Mucosa of stomach (tissue), 1 donor: Measurements from ENCODE around the gene CRYGS.
"Not testable (repeated sequence)": the region's sequence is repeated elsewhere in the genome, so short reads cannot be mapped to it uniquely, and the experiment has no call there.

ENCODE experiments used
- H3K27me3 ChIP-seq: one replicate; pipeline ENCODE4 v1.7.0; 2013; ENCODE audit warnings: mild to moderate bottlenecking, low read length; ENCODE audit not compliant: control insufficient read depth, insufficient read depth
- H3K36me3 ChIP-seq: one replicate; pipeline ENCODE4 v1.7.0; 2013; ENCODE audit warnings: low read length; ENCODE audit not compliant: control insufficient read depth, insufficient read depth
- H3K4me1 ChIP-seq: one replicate; pipeline ENCODE4 v1.7.0; 2013; ENCODE audit warnings: mild to moderate bottlenecking, low read length; ENCODE audit not compliant: control insufficient read depth, insufficient read depth
- H3K4me3 ChIP-seq: one replicate; pipeline ENCODE4 v1.7.0; 2013; ENCODE audit warnings: low read length
- H3K9ac ChIP-seq: one replicate; pipeline ENCODE4 v1.7.0; 2013; ENCODE audit warnings: mild to moderate bottlenecking, low read length, moderate library complexity
- H3K9me3 ChIP-seq: one replicate; pipeline ENCODE4 v1.7.0; 2013; ENCODE audit warnings: mild to moderate bottlenecking, low read length, moderate library complexity; ENCODE audit not compliant: control insufficient read depth
- donor health status: Pancreatic carcinoma.

Gene CRYGS

GRCh38 chr3:186544281-186544680, at the start of gene CRYGS:
CRYGS (minus strand) TSS chr3:186544380; CDS start chr3:186544326, 54 bp downstream.
- no peaks in the 10 kb centered on the region for H3K36me3 ChIP-seq
- H3K9ac ChIP-seq: no peak within 1 kb of the TSS
- no peaks in the 10 kb centered on the region for H3K9me3 ChIP-seq
- no peaks in the 10 kb centered on the region for H3K4me1 ChIP-seq
- H3K4me3 ChIP-seq: no peak within 1 kb of the TSS
- no peaks in the 10 kb centered on the region for H3K27me3 ChIP-seq

- Histone ChIP-seq H3K4me3 (no peak overlapping the region), H3K4me1 (peaks cover 5% of the 10 kb centered on the region), H3K9ac (no peak overlapping the region), H3K36me3 (no peaks in the 10 kb centered on the region), H3K27me3 (no peaks in the 10 kb centered on the region), H3K9me3 (no peaks in the 10 kb centered on the region)
Observed at GRCh38 chr3:186593862-186594261, 49.7 kb upstream of the CRYGS start.

- Histone ChIP-seq H3K9ac (no peak overlapping the region), H3K4me1 (peaks cover 5% of the 10 kb centered on the region)
Observed at GRCh38 chr3:186592682-186593081, 48.5 kb upstream of the CRYGS start.

GRCh38 chr3:186590580-186591295, 46.6 kb upstream of the CRYGS start:
- Histone ChIP-seq H3K9ac (no peak overlapping the region), H3K4me3 (no peak overlapping the region), H3K36me3 (no peaks in the 10 kb centered on the region), H3K4me1 (peaks cover 5% of the 10 kb centered on the region), H3K9me3 (no peaks in the 10 kb centered on the region), H3K27me3 (no peaks in the 10 kb centered on the region)

More at GRCh38 chr3:186592682-186593081, 48.5 kb upstream of the CRYGS start:
- no peak overlapping the region for H3K4me3 ChIP-seq
- H3K27me3 ChIP-seq: no peaks in the 10 kb centered on the region
- H3K9me3 ChIP-seq: no peaks in the 10 kb centered on the region
- H3K36me3 ChIP-seq: no peaks in the 10 kb centered on the region

DNA sequence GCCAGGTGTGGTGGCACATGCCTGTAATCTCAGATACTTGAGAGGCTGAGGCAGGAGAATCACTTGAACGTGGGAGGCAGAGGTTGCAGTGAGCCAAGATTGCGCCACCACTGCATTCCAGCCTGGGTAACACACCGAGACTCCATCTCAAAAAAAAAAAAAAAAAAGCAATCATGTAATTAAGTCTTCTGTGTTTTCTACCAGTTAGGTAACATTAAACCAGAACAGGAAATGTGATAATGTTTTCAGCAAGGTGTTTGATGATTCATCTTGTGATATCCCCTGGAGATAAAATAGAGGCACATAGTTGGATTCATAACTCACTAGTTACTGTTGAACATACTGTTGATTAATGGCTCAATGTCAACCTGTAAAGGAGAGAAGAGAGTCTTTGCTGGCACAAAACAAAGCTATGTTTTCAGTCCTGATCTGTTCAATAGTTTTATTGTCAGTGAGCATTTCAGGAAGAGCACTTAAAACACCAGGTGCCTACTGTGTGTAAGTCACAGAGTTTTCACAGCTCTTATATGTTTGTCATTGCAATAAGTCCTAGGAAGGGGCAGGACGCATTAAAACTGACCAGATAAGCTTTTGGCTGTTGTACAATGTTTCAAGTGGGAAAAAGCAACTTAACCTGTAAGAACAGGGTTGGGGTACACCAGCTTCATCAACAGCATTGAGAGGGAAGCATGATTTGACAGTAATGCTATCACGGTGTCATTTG, 45.8 kb upstream of the CRYGS start:
- Histone ChIP-seq H3K4me1 (peaks cover 5% of the 10 kb centered on the region), H3K36me3 (no peaks in the 10 kb centered on the region), H3K9me3 (no peaks in the 10 kb centered on the region), H3K9ac (no peak overlapping the region), H3K4me3 (no peak overlapping the region), H3K27me3 (no peaks in the 10 kb centered on the region)

DNA sequence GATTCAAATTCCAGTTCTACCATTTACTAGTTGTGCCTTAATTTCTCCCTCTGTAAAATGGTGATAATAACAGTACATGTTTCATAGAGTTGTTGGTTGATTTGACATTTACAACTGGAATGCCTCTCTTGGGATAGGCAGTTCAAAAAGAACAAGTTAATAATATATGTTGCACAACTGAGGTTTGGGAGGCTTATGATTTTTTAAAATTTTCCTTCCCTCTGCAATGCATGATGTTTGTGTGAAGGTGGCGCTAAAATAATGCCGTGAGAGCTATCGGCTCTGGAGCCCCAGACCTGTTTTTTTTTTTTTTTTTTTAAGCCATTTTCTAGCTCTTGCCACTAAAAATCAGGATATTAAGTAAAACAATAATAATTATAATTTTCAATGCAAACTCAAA, 44.9 kb upstream of the CRYGS start:
- Histone ChIP-seq H3K4me1 (peaks cover 5% of the 10 kb centered on the region), H3K27me3 (no peaks in the 10 kb centered on the region), H3K9ac (no peak overlapping the region), H3K9me3 (no peaks in the 10 kb centered on the region), H3K4me3 (no peak overlapping the region), H3K36me3 (no peaks in the 10 kb centered on the region)

DNA sequence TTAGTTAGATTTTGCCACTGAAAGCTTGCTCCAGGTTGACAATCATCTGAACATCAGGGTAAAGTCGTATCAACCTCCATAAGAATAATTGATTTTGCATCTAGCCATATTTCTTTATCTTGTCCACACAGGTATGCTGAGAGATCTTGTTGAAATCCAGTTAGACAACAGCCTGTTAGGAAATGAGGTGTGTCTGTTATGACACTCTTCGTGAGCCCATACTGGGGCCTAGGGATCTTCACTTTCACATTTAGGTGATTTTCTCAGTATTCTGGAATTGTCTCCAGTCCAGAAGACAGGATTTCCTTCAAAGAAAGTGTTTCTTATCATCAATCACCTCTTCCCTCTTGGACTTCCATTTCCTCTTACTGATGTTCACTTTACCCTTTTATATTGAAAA, 44.5 kb upstream of the CRYGS start:
- H3K4me1 ChIP-seq: peaks cover 5% of the 10 kb centered on the region
- no peak overlapping the region for H3K4me3 ChIP-seq
- no peaks in the 10 kb centered on the region for H3K27me3 ChIP-seq
- no peak overlapping the region for H3K9ac ChIP-seq
- H3K36me3 ChIP-seq: no peaks in the 10 kb centered on the region
- no peaks in the 10 kb centered on the region for H3K9me3 ChIP-seq

- no peak overlapping the region for H3K4me3 ChIP-seq
- H3K36me3 ChIP-seq: peaks cover 9% of the 10 kb centered on the region
- no peak overlapping the region for H3K9ac ChIP-seq
- H3K27me3 ChIP-seq: no peaks in the 10 kb centered on the region
- no peaks in the 10 kb centered on the region for H3K9me3 ChIP-seq
- H3K4me1 ChIP-seq: peaks cover 5% of the 10 kb centered on the region
Observed at GRCh38 chr3:186587183-186587582, 43.0 kb upstream of the CRYGS start.

DNA sequence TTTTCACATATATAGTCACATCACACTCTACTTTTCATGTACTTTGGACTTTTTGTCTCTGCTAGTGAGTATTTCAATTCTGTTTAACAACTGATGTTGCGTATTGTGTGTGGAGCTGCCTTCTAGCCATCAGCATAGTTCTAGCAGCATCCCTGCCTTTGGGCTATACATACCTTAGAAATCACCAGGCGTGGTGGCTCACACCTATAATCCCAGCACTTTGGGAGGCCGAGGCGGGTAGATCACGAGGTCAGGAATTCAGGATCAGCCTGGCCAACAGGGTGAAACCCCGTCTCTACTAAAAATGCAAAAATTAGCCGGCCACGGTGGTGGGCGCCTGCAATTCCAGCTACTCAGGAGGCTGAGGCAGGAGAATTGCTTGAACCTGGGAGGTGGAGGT, 42.1 kb upstream of the CRYGS start:
- H3K36me3 ChIP-seq: peaks cover 11% of the 10 kb centered on the region
- H3K9ac ChIP-seq, H3K27me3 ChIP-seq, H3K9me3 ChIP-seq, H3K4me3 ChIP-seq, H3K4me1 ChIP-seq: not testable (repeated sequence)

DNA sequence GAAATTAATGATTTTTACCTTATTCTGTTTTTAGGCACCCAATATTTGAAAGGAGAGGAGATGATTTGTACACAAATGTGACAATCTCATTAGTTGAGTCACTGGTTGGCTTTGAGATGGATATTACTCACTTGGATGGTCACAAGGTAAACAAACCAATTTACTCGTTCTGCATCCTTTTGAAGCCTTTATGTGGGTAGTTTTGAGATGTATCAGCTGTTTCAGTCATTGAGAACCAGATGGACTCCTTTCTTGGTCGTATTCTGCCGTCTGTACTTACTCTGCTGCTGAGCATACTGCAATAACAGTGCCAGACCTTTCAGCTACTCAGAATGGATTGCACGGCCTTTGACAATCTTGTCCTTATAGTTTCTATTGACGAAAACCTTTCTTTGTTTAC, 39.7 kb upstream of the CRYGS start:
- H3K27me3 ChIP-seq: no peaks in the 10 kb centered on the region
- no peaks in the 10 kb centered on the region for H3K9me3 ChIP-seq
- no peak overlapping the region for H3K9ac ChIP-seq
- peaks cover 11% of the 10 kb centered on the region for H3K36me3 ChIP-seq
- no peaks in the 10 kb centered on the region for H3K4me1 ChIP-seq
- no peak overlapping the region for H3K4me3 ChIP-seq

GRCh38 chr3:186582541-186582940, 38.4 kb upstream of the CRYGS start:
- Histone ChIP-seq H3K36me3 (peaks cover 11% of the 10 kb centered on the region), H3K4me3 (no peak overlapping the region)

DNA sequence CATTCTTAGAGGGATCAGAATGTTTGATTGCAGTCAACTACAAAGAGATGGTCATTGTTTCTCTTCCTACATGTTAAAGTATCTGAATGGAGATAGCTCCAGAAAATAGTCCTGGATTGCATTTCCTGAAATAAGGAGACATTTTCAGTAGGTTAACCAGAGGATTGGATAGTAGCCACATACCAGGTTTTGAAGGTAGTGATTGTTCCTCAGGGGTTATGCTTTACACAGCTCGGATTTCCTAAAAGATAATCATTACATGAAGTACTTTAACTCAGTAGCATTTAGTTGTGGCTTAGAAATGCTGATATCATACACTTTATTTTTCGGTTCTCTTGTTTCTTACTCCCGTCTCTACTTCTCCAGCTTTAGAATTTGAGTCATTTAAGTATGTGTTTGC, 36.6 kb upstream of the CRYGS start:
- peaks cover 11% of the 10 kb centered on the region for H3K36me3 ChIP-seq
- H3K4me3 ChIP-seq: no peak overlapping the region
- H3K9me3 ChIP-seq: no peaks in the 10 kb centered on the region
- H3K4me1 ChIP-seq: no peaks in the 10 kb centered on the region
- H3K9ac ChIP-seq: no peak overlapping the region
- no peaks in the 10 kb centered on the region for H3K27me3 ChIP-seq

More at GRCh38 chr3:186582541-186582940, 38.4 kb upstream of the CRYGS start:
- Histone ChIP-seq H3K9ac (no peak overlapping the region), H3K27me3 (no peaks in the 10 kb centered on the region), H3K4me1 (no peaks in the 10 kb centered on the region), H3K9me3 (no peaks in the 10 kb centered on the region)
